SU-DHL-6 (cell line): ENCODE measurements around the gene OR2T27.

ENCODE experiments used
- CTCF ChIP-seq: fragments of 200-600 bp; sonication (generic); IDR thresholded peaks from one replicate; pipeline ENCODE4 v1.5.1; 2017; ENCODE audit warnings: antibody characterized with exemption, mild to moderate bottlenecking, low read length, moderate library complexity; ENCODE audit not compliant: insufficient read depth, poor library complexity, severe bottlenecking
- EZH2phosphoT487 ChIP-seq: fragments of 200-600 bp; sonication (generic), shearing (Covaris generic); conservative IDR thresholded peaks from 2 replicates; pipeline ENCODE4 v1.6.1; 2018; ENCODE audit warnings: mild to moderate bottlenecking, antibody characterized with exemption, low read length, moderate library complexity, mixed read lengths

DNA sequence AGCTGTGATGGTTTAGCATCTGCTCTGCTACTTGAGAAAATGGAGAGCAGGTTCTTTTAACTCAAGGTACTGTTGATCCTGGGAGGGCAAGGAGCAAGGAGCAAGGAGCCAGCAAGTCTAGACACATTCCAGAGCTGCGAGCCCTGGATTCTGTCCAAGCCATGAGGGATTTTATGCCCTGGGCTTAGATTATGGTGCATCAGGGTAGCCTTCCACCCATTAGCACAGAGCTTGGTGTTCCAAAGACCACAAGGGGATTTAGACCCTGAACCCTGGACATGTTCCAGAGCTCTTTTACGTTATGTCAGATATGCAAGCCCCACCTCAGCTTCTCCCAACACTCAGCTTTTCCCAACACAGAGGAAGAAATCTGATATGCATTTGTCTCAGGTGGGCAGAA, 49.3 kb upstream of the OR2T27 start:
- TF ChIP-seq CTCF (no peak), EZH2phosphoT487 (no peak)
